Mesodermal cell (in vitro differentiated cells): Measurements from ENCODE around the gene MPC2. TPM values are rescaled to one million over a fixed set of nuclear protein-coding genes. Genes with fewer than 3 reads are reported as not detected.

Experiments used
- H3K27ac ChIP-seq: 2 replicates; pipeline ENCODE4 v1.7.0; 2013; ENCODE audit warnings: mild to moderate bottlenecking, low read depth, low read length, moderate library complexity; ENCODE audit not compliant: severe bottlenecking
- H3K36me3 ChIP-seq: 2 replicates; pipeline ENCODE4 v1.7.1; 2013; ENCODE audit warnings: mild to moderate bottlenecking, low read length, moderate library complexity; ENCODE audit not compliant: control insufficient read depth, insufficient read depth
- H3K4me1 ChIP-seq: one replicate; pipeline ENCODE4 v1.7.1; 2013; ENCODE audit warnings: mild to moderate bottlenecking, low read length; ENCODE audit not compliant: insufficient read depth, control insufficient read depth, poor library complexity, severe bottlenecking
- H3K4me3 ChIP-seq: 2 replicates; pipeline ENCODE4 v1.7.0; 2013; ENCODE audit warnings: low read length, control low read depth, mild to moderate bottlenecking; ENCODE audit not compliant: insufficient read depth, poor library complexity, severe bottlenecking; ENCODE audit errors: extremely low read depth
- H3K9me3 ChIP-seq: 2 replicates; pipeline ENCODE4 v1.7.1; 2013; ENCODE audit warnings: mild to moderate bottlenecking, low read length, moderate library complexity; ENCODE audit not compliant: control insufficient read depth
- WGBS, 2 experiments: methylation state at CpG; one replicate each; pipeline ENCODE4 v1.1.5; 2013; ENCODE audit warnings: missing lambda C conversion rate in 2 of 2; ENCODE audit not compliant: insufficient coverage in 2 of 2; 5-methylcytosine and 5-hydroxymethylcytosine counted together
- polyA plus RNA-seq, 2 experiments: library from polyadenylated mRNA; stranded (reverse); fragments of 50-300 nt; gene quantifications; one replicate each; pipeline ENCODE4 v1.2.3, GENCODE V29; 2013

The MPC2 gene
- 66.9 TPM for polyA plus RNA-seq (2013, experiment 1 of 2)
- polyA plus RNA-seq (2013, experiment 2 of 2): 63.6 TPM

DNA sequence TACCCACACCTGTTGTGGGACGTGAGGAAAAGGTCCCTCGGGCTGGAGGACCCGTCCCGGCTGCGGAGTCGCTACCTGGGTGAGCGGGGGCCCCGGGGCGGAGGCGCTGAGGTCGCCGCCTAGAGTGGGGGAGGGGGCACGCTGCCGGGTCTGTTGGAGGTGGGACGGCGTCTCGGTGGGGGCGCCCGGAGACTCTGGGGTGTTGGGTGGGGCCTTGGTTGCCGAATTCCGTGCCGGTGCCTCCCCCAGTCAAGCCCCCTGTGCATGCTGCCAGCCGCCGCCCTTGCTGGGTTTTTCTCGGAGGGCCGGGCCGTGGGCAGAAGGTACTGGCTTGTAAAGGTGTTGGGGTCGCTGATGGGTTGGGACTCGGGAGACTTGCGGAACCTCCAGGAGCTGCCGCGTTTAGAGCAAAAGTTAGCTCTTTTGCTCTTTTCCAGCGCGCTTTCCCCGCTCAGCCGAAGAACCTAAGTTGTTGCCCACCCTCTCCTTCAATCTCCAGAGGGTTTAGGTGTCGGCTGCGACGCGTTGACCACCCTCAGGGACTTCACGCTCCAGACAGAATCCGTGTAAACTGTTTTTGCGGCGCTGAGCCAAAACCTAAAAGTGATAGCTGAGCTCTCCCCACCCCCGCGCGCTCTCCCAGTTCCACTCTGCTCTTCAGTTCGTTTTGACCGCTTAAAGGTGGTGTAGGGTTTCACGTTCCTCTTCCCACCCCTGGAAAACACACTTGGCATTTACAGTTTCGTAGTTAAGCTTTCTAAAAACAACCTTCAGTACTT, at the start of gene MPC2:
Gene MPC2, minus strand, starts transcription at position 143 of the 779 bp plus-strand sequence. CDS start 1,231 bp downstream, outside the sequence.
- Histone ChIP-seq H3K4me3 (peak within 1 kb of the TSS; percentile 76), H3K9me3 (no peaks in the 10 kb centered on the region), H3K27ac (peak within 1 kb of the TSS; percentile 97), H3K4me1 (no peaks in the 10 kb centered on the region), H3K36me3 (no peaks in the 10 kb centered on the region)
- 0% methylated on average over 29 to 30 of the region's 51 CpGs for WGBS, 2 experiments

DNA sequence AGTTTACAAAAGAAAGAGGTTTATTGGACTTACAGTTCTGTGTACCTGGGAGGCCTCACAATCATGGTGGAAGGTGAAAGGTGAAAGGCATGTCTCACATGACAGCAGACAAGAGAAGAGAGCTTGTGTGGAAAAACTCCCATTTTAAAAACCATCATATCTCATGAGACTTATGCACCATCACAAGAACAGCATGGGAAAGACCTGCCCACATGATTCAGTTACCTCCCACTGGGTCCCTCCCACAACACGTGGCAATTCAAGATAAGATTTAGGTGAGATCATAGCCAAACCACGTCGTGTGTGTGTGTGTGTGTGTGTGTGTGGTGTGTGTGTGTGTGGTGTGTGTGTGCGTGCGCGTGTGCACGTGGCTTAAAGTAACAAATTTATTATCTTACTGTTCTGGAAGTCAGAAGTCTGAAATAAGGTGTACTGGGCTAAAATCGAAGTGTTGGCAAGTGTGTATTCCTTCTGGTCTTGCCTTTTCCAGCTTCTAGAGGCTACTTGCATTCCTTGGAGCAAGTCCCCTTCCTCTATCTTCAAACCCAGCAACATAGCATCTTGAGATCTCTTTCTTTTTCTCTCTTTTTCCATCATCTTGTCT, 48.1 kb upstream of the MPC2 start:
- no peaks in the 10 kb centered on the region for H3K9me3 ChIP-seq
- WGBS, 2 experiments: 99 to 100% methylated on average over 1 to 5 of the region's 8 CpGs
- H3K36me3 ChIP-seq: peaks cover 21% of the 10 kb centered on the region
- H3K4me3 ChIP-seq: no peak overlapping the region
- H3K4me1 ChIP-seq: no peaks in the 10 kb centered on the region
- no peak overlapping the region for H3K27ac ChIP-seq

- no peak overlapping the region for H3K4me3 ChIP-seq
- no peak overlapping the region for H3K27ac ChIP-seq
- H3K36me3 ChIP-seq: peaks cover 26% of the 10 kb centered on the region
- H3K4me1 ChIP-seq: no peaks in the 10 kb centered on the region
- 100% methylated on average over 1 to 2 of the region's 2 CpGs for WGBS, 2 experiments
- H3K9me3 ChIP-seq: no peaks in the 10 kb centered on the region
These were observed 47.0 kb upstream of the MPC2 start for GRCh38 chr1:167983797-167984420.

DNA sequence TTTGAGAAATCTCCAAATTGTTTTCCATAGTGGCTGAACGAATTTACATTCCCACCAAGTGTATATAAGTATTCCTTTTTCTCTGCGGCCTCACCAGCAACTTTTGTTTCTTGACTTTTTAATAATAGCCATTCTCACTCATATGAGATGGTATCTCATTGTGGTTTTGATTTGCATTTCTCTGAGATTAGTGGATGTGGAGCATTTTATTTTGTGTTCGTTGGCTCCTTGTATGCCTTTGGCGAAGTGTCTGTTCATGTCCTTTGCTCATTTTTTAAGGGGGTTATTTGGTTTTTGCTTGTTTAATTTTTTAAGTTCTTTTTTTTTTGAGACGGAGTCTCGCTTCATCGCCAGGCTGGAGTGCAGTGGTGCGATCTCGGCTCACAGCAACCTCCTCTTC, 45.1 kb upstream of the MPC2 start:
- Histone ChIP-seq H3K4me3 (no peak overlapping the region), H3K36me3 (peaks cover 33% of the 10 kb centered on the region), H3K9me3 (no peaks in the 10 kb centered on the region), H3K4me1 (no peaks in the 10 kb centered on the region), H3K27ac (no peak overlapping the region)
- 100% methylated on average over 2 to 5 of the region's 9 CpGs for WGBS, 2 experiments

- Histone ChIP-seq H3K4me3 (no peak overlapping the region), H3K36me3 (peaks cover 49% of the 10 kb centered on the region), H3K27ac (no peak overlapping the region), H3K9me3 (no peaks in the 10 kb centered on the region), H3K4me1 (no peaks in the 10 kb centered on the region)
- no CpG with 5 or more reads among the region's 1 CpG for WGBS, 2 experiments
These were observed 40.4 kb upstream of the MPC2 start for GRCh38 chr1:167977245-167977644.

DNA sequence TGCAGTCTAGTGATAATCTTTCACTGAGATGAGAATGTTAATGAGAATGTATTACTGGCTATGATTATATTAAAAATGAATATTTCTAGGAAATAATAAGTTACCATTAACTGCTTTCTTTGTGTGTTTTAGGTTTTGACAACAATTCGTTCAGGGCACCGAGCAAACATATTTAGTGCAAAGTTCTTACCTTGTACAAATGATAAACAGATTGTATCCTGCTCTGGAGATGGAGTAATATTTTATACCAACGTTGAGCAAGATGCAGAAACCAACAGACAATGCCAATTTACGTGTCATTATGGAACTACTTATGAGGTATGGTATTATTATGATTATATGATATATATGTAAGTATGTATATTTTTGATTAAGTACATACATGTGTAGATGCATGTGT, 37.8 kb upstream of the MPC2 start:
- H3K27ac ChIP-seq: no peak overlapping the region
- no peaks in the 10 kb centered on the region for H3K9me3 ChIP-seq
- WGBS, 2 experiments: 100% methylated on average over 2 of the region's 4 CpGs; no CpG with 5 or more reads in 1 of the 2 experiments
- H3K4me1 ChIP-seq: no peaks in the 10 kb centered on the region
- H3K4me3 ChIP-seq: no peak overlapping the region
- H3K36me3 ChIP-seq: peaks cover 34% of the 10 kb centered on the region

DNA sequence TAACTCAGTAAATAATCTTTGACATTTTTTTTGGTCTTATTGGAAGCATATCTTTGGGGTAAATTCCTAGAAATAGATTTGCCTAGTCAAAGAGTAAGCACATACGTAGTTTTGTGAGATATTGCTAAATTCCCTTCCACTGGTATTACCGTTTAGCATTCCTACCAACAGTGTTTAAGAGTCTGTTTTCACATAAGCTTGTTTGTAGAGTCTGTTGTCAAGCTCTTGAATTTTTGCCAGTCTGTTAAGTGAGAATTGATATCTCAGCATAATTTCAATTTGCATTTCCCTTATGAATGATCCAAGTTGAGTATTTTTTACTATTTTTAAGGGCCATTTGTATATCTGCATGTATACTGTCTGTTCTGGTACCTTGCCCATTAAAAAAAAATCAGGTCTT, 37.0 kb upstream of the MPC2 start:
- no peaks in the 10 kb centered on the region for H3K9me3 ChIP-seq
- peaks cover 32% of the 10 kb centered on the region for H3K36me3 ChIP-seq
- no CpG with 5 or more reads among the region's 2 CpGs for WGBS, 2 experiments
- no peaks in the 10 kb centered on the region for H3K4me1 ChIP-seq
- no peak overlapping the region for H3K27ac ChIP-seq
- H3K4me3 ChIP-seq: no peak overlapping the region

DNA sequence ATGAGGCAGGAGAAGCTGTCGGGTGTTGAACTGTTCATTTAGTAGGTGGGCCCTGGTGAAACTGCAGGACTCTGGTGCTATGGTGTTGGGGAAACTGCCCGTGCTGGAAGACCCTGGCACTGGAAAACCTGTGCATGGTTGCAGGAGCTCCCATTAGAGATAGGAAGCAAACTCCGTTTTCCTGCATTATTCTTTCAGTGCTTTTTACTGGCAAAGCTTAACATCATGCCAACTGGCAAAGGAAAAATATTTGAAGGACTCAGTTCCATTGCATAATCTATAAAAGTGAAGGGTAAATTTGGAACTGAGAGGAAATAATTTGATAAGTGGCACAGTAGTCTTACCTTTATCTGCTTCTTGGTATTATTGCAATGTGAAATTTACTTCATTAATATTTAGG, 31.7 kb upstream of the MPC2 start:
- Histone ChIP-seq H3K27ac (no peak overlapping the region), H3K4me1 (peaks cover 4% of the 10 kb centered on the region), H3K4me3 (no peak overlapping the region), H3K9me3 (no peaks in the 10 kb centered on the region), H3K36me3 (peaks cover 17% of the 10 kb centered on the region)
- WGBS, 2 experiments: 87 to 93% methylated on average over 2 to 3 of the region's 3 CpGs

- H3K4me3 ChIP-seq: no peak overlapping the region
- peaks cover 17% of the 10 kb centered on the region for H3K36me3 ChIP-seq
- H3K4me1 ChIP-seq: peaks cover 4% of the 10 kb centered on the region
- no CpG with 5 or more reads among the region's 4 CpGs for WGBS, 2 experiments
- H3K9me3 ChIP-seq: no peaks in the 10 kb centered on the region
- no peak overlapping the region for H3K27ac ChIP-seq
These were observed 29.2 kb upstream of the MPC2 start for GRCh38 chr1:167966050-167966449.

DNA sequence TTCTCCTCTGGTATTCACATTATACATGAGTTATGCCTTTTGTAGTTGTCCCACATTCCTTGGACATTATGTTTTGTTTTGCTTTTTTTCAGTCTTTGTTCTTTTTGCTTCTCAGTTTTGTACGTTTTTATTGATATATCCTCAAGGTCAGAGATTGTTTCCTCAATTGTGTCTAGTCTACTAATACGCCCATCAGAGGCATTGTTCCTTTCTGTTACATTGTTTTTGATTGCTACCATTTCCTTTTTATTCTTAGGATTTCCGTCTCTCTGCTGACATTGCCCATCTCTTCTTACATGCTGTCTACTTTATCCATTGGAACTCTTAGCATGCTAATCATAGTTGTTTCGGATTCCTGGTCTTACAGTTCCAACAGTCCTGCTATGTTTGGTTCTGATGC, 27.8 kb upstream of the MPC2 start:
- Histone ChIP-seq H3K4me3 (no peak overlapping the region), H3K9me3 (no peaks in the 10 kb centered on the region), H3K4me1 (peaks cover 4% of the 10 kb centered on the region), H3K27ac (no peak overlapping the region), H3K36me3 (peaks cover 13% of the 10 kb centered on the region)
- 67 to 96% methylated on average over 1 to 4 of the region's 4 CpGs for WGBS, 2 experiments

- no peaks in the 10 kb centered on the region for H3K9me3 ChIP-seq
- H3K36me3 ChIP-seq: peaks cover 26% of the 10 kb centered on the region
- no peaks in the 10 kb centered on the region for H3K4me1 ChIP-seq
- no peak overlapping the region for H3K4me3 ChIP-seq
- H3K27ac ChIP-seq: no peak overlapping the region
These were observed 20.8 kb upstream of the MPC2 start for GRCh38 chr1:167957710-167958109.
